T-helper 2 cell treated with Interferon-gamma antibody and Interleukin-4, amounts not matched to agents 5 μg/mL and 100 μg/mL, for 36 hours (primary cell): Measurements from ENCODE around the gene TJP3.
"Not testable (repeated sequence)": the region's sequence is repeated elsewhere in the genome, so short reads cannot be mapped to it uniquely, and the experiment has no call there.

Source experiments
- DNase-seq: peaks from one replicate; pipeline ENCODE4 v3.0.0; 2021; ENCODE audit warnings: low spot score
- H3K27ac Mint-ChIP-seq: one replicate; pipeline ENCODE4 v1.8.0; 2021; ENCODE audit warnings: mild to moderate bottlenecking, mixed read lengths
- H3K27me3 Mint-ChIP-seq: one replicate; pipeline ENCODE4 v1.8.0; 2021; ENCODE audit warnings: low read depth, mixed read lengths
- H3K36me3 Mint-ChIP-seq: one replicate; pipeline ENCODE4 v1.8.0; 2021; ENCODE audit warnings: low read depth, mixed read lengths
- H3K4me1 Mint-ChIP-seq: one replicate; pipeline ENCODE4 v1.8.0; 2021; ENCODE audit warnings: low read depth, mixed read lengths
- H3K4me3 Mint-ChIP-seq: one replicate; pipeline ENCODE4 v1.8.0; 2022; ENCODE audit warnings: mild to moderate bottlenecking, moderate library complexity, mixed read lengths
- H3K9me3 Mint-ChIP-seq: one replicate; pipeline ENCODE4 v1.8.0; 2021; ENCODE audit warnings: mixed read lengths

The TJP3 gene

GRCh38 chr19:3708207-3708931 is at the start of gene TJP3:
Gene TJP3 (plus strand): TSS chr19:3708384. CDS start chr19:3728433, 20,049 bp downstream.
- Mint-ChIP-seq H3K4me1 (peaks cover 1% of the 10 kb centered on the region), H3K4me3 (no peak within 1 kb of the TSS), H3K36me3 (no peaks in the 10 kb centered on the region), H3K9me3 (no peaks in the 10 kb centered on the region), H3K27ac (no peak within 1 kb of the TSS), H3K27me3 (peaks cover 11% of the 10 kb centered on the region)
- no peak for DNase-seq

- no peak for DNase-seq
- Mint-ChIP-seq H3K27ac (no peak overlapping the region), H3K36me3 (peaks cover 5% of the 10 kb centered on the region), H3K9me3 (no peaks in the 10 kb centered on the region), H3K27me3 (no peaks in the 10 kb centered on the region), H3K4me3 (no peak overlapping the region), H3K4me1 (no peaks in the 10 kb centered on the region)
These were observed 49.1 kb upstream of the TJP3 start for GRCh38 chr19:3658870-3659745.

- DNase-seq = no peak
- H3K36me3 Mint-ChIP-seq = peaks cover 5% of the 10 kb centered on the region
These were observed 48.5 kb upstream of the TJP3 start for GRCh38 chr19:3659746-3660112.

GRCh38 chr19:3660493-3661219 is 47.5 kb upstream of the TJP3 start:
- no peak overlapping the region for H3K27ac Mint-ChIP-seq
- H3K27me3 Mint-ChIP-seq = no peaks in the 10 kb centered on the region
- H3K4me1 Mint-ChIP-seq = no peaks in the 10 kb centered on the region
- H3K9me3 Mint-ChIP-seq = no peaks in the 10 kb centered on the region
- peaks cover 5% of the 10 kb centered on the region for H3K36me3 Mint-ChIP-seq
- H3K4me3 Mint-ChIP-seq = no peak overlapping the region
- no peak for DNase-seq

More at GRCh38 chr19:3659746-3660112, 48.5 kb upstream of the TJP3 start:
- H3K4me1 Mint-ChIP-seq = no peaks in the 10 kb centered on the region
- no peak overlapping the region for H3K4me3 Mint-ChIP-seq
- H3K27me3 Mint-ChIP-seq = no peaks in the 10 kb centered on the region
- no peaks in the 10 kb centered on the region for H3K9me3 Mint-ChIP-seq
- no peak overlapping the region for H3K27ac Mint-ChIP-seq

GRCh38 chr19:3661284-3662238 is 46.6 kb upstream of the TJP3 start:
- Mint-ChIP-seq H3K27ac (no peak overlapping the region), H3K9me3 (no peaks in the 10 kb centered on the region), H3K4me1 (peaks cover 3% of the 10 kb centered on the region), H3K4me3 (no peak overlapping the region), H3K36me3 (peaks cover 5% of the 10 kb centered on the region), H3K27me3 (no peaks in the 10 kb centered on the region)
- no peak for DNase-seq

- Mint-ChIP-seq H3K36me3 (peaks cover 2% of the 10 kb centered on the region), H3K9me3 (no peaks in the 10 kb centered on the region), H3K27ac (no peak overlapping the region), H3K27me3 (no peaks in the 10 kb centered on the region), H3K4me3 (no peak overlapping the region), H3K4me1 (peaks cover 3% of the 10 kb centered on the region)
- no peak for DNase-seq
These were observed 44.3 kb upstream of the TJP3 start for GRCh38 chr19:3663838-3664237.

GRCh38 chr19:3664879-3665642 is 43.1 kb upstream of the TJP3 start:
- peaks cover 3% of the 10 kb centered on the region for H3K4me1 Mint-ChIP-seq
- no peaks in the 10 kb centered on the region for H3K9me3 Mint-ChIP-seq
- H3K27ac Mint-ChIP-seq = no peak overlapping the region
- DNase-seq = no peak
- no peaks in the 10 kb centered on the region for H3K27me3 Mint-ChIP-seq
- H3K4me3 Mint-ChIP-seq = no peak overlapping the region
- peaks cover 2% of the 10 kb centered on the region for H3K36me3 Mint-ChIP-seq

- no peaks in the 10 kb centered on the region for H3K9me3 Mint-ChIP-seq
- no peaks in the 10 kb centered on the region for H3K36me3 Mint-ChIP-seq
- H3K27me3 Mint-ChIP-seq = no peaks in the 10 kb centered on the region
- no peak overlapping the region for H3K27ac Mint-ChIP-seq
- peak; percentile 54 for DNase-seq
- no peak overlapping the region for H3K4me3 Mint-ChIP-seq
- peaks cover 4% of the 10 kb centered on the region for H3K4me1 Mint-ChIP-seq
These were observed 42.3 kb upstream of the TJP3 start for GRCh38 chr19:3665681-3666544.

GRCh38 chr19:3666545-3666856 is 41.7 kb upstream of the TJP3 start:
- H3K27ac Mint-ChIP-seq, DNase-seq, H3K4me3 Mint-ChIP-seq, H3K9me3 Mint-ChIP-seq, H3K27me3 Mint-ChIP-seq, H3K36me3 Mint-ChIP-seq, H3K4me1 Mint-ChIP-seq: not testable (repeated sequence)

GRCh38 chr19:3667037-3667638 is 41.0 kb upstream of the TJP3 start:
- peaks cover 4% of the 10 kb centered on the region for H3K4me1 Mint-ChIP-seq
- no peaks in the 10 kb centered on the region for H3K9me3 Mint-ChIP-seq
- H3K36me3 Mint-ChIP-seq = no peaks in the 10 kb centered on the region
- no peak for DNase-seq
- H3K27me3 Mint-ChIP-seq = no peaks in the 10 kb centered on the region
- no peak overlapping the region for H3K27ac Mint-ChIP-seq
- H3K4me3 Mint-ChIP-seq = no peak overlapping the region

- DNase-seq = no peak
- no peaks in the 10 kb centered on the region for H3K9me3 Mint-ChIP-seq
- H3K36me3 Mint-ChIP-seq = no peaks in the 10 kb centered on the region
- peaks cover 4% of the 10 kb centered on the region for H3K4me1 Mint-ChIP-seq
- no peaks in the 10 kb centered on the region for H3K27me3 Mint-ChIP-seq
- no peak overlapping the region for H3K4me3 Mint-ChIP-seq
- no peak overlapping the region for H3K27ac Mint-ChIP-seq
These were observed 40.4 kb upstream of the TJP3 start for GRCh38 chr19:3667766-3668165.
